Stimulated activated CD8-positive, alpha-beta memory T cell treated with anti-CD3 and anti-CD28 coated beads, Interleukin-7, amount 100 ng/mL, for 1 hour (primary cell): ENCODE measurements around the gene SORD.
"Not testable (repeated sequence)": the region's sequence is repeated elsewhere in the genome, so short reads cannot be mapped to it uniquely, and the experiment has no call there.

Experiments used
- DNase-seq, 2 donors: peaks; one replicate each; pipeline ENCODE4 v3.0.0-alpha.2; 2020; ENCODE audit warnings: low read depth in 2 of 2

The SORD gene

DNA sequence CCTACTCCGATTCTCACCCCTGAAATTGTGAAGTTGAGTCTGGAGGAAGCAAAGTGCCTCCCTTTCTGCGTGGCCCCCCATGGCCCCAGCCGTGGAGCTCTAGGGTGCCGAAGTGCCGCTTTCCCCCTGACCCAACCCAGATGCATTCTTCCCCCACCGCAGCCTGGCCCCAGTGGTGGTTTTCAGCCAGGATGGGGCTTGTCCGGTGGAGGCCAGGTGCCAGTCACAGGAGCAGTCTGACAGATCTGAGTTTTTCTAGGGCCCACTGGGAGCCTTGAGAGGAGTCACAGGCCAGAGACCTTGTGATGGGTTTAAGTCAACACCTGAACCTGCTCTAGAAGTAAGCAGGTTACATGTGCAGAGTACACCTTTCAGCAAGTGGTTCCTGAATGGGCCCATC is 39.3 kb downstream of the SORD start:
- not testable (repeated sequence) for DNase-seq

DNA sequence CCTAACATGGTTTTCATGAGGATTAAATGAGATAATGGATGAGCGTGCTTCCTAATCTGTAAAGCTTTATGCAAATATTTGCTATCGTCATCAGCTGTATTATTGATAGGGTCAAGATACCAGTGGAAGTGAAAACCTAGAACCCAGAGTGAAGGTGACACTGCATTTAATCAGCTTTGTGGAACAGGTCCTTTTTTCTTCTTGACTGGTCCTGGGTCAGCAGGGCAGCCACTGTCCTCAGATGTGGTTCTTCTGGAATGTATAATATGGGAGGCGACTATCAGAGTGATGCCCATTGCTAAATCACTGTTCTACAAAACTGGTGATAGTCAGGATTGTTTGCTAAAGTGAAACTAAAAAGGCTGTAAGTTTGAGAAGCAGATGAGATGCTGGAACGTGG is 41.4 kb downstream of the SORD start:
- no peak for DNase-seq

DNA sequence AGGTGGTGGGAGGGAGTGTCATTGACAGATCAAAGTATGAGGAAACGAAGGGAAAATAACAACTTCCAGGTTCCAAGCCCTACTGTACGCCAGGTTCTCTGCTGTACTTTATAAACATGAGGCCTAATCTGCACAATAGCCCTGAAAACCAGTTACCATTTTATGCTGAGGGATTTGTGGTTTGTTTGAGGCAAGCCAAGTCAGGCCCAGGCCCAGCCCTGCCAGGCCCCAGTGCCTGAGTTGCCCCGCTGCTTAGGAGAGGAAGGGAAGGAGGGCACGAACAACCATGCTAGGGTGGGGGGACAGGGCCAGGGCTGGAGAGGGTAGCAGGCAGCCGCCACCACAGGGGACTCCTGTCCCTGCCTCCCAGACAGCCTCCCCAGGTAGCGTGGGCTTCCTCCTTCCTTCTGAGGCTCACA is 47.0 kb downstream of the SORD start:
- DNase-seq, result not testable (repeated sequence)

DNA sequence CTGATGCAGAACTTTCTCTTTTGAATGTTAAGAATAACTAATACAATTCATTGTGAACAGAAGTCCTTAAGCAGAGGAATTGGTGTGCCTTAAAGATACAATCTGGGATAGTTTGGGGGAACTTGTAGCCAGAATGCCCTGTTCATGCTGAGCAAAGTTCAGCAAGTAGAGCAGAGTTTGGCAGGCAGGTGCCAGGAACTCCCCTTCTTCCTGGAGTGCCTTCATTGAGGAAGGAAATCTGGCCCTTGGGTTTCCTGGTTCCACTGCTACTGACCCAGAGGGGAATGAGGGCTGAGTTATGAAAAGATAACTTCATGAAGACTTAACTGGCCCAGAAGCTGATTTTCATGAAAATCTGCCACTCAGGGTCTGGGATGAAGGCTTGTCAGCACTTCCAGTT is 50.6 kb downstream of the SORD start:
- not testable (repeated sequence) for DNase-seq

DNA sequence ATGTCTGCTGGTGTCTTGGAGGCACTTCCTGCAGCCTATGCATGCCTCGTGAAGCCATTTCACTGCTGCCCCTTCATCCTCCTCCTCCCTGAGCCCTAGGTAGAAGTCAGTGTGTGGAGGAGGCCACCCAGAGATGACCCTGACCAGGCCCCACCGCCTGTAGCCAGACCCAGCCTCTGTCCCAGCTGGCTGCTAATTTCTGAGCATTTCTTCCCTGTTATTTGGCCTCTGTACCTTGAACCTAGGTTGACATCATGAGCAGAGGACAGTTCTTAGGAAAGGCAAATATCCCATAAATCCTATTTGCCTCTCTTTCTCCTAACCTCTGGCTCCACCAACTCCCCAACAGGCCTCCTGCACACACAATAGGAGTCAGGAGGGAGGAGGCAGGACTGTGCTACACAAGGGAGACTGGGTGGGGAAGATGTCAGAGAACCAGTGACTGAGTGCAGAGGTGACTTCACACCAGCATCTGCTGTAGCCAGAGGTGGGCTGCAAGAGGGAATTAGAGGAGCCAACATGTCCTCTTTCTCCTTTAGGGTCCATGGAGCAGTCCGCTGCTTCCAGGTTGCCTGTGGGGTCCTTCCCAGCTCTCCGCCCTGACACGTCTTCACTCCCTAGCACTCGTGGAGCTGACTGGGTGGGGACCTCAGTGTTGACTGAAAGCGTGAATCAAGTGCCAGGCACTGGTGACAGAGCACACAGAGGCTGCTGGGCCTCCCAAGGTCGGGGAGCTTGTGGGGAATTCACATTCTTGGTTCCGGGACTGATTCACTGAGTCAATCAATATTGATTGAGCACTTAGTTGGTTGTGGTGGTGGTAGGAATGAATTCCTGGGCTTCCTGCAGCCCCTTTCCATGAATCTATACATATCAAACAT is 52.7 kb downstream of the SORD start:
- DNase-seq, result not testable (repeated sequence)

DNA sequence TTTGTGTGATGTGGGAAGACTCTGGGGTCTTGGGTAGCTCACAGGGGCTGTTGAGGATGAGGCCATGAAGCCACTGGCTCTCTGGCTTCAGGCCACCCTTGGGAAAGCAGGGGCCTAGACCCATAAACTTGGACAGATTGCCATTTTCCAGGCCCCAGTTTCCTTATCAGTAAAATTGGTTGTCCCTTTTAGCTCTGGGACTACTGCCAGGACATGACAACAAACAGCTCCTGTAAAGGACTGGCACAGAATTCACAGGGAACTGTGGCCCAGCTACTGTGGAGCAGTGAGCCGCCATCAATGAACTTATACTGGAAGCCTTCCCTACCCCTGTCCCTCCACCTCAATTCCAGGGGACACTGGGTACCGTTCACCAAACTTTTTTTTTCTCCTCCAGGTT is 54.4 kb downstream of the SORD start:
- not testable (repeated sequence) for DNase-seq

DNA sequence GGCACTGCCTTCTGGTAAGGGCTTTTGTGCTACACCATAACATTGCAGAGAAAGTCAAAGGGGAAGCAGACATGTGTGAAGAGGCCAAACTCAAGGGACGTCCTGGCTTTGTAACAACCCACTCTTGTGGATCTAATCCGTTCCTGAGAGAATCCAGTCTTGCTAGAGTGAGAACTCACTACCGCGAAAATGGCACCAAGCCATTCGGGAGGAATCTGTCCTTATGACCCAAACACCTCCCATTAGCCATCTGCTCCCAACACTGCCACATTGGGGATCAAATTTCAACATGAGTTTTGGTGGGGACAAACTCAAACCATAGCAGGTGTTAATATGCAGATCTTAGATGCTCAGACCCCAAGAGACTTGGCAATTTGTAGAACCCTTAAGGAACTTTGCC is 56.2 kb downstream of the SORD start:
- not testable (repeated sequence) for DNase-seq

DNA sequence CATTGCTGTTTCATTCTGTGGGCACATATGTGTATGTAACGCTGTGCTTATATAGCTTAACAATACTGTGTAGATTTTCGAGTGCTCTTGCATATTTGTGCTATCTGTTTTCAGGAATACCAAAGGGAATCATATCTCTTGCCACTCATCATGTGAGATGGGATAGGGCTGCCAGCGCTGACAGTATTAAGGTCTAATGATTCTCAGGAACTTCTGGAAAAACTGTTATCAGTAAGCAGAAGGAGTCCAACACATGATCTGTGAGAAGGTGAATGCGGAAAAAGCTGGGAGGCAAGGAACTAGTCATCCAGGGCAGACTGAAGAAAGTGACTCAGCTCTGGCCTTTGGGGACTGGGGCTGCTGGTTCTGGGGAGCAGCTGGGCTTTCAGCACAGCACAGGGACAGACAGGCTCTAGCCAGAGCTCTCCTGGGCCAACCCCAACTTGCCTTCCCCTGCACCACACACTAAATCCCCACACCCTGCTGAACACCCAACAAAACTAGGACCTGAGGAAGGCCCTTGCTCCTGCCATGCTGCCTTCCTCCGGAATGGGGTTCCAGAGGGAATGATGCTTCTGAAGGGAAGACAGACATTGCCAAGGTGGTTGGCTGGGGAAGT is 56.7 kb downstream of the SORD start:
- DNase-seq, result not testable (repeated sequence)

DNA sequence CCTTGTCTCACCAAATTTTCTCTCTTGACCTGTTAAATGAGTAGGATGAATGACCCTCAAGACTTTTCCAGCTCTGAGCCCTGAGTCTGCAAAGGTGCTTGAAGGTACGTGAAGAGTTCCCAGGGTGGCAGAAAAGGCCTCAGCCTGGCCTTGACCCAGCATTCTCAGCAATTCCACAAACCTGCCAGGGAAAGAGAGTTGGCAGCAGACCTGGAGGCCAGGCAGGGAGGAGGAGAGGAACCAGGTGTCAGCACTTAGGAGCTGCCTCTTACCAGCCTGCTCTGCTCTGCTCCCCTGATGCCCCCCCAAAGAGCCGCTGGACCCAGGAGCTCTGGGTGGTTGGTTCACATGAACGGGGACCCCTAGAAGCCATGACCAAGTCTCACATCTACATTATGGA is 57.6 kb downstream of the SORD start:
- not testable (repeated sequence) for DNase-seq

DNA sequence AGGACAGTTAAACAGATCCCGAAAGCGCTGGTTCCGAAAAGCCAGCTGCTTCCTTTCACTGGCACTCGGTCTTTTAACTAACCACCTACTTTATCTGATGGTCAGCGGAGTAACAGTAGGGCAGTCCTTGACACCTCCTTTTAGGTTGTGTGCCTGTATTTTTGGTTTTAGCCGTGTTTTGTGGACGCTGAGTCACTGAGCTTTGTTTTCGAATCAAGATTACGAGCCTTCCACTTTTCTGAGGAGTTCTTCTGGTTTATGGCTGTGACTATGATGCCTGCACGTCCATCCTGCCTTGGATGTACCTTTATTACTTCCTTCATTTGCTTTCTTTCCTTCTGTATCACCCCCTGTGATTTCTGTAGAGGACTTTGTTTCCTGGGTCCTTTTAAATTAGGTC is 59.4 kb downstream of the SORD start:
- DNase-seq, result not testable (repeated sequence)

DNA sequence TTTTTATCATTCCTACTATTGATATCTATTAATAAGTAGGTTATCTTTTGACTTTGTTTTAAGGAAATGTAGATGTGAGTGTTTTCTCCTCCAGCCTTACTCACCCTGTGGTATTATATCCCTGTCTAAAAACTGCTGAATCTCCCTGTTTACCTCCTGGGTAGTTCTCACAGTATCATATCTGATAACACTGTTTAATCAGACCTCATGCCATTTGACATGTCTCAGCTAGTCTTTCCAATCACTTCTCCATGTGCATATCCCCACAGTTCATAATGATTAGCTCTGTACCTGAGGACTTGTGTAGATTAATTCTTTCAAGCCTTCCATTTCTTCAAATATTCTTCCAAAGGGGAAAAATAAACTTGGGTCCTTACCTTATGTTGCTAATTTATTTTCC is 60.2 kb downstream of the SORD start:
- no peak for DNase-seq

DNA sequence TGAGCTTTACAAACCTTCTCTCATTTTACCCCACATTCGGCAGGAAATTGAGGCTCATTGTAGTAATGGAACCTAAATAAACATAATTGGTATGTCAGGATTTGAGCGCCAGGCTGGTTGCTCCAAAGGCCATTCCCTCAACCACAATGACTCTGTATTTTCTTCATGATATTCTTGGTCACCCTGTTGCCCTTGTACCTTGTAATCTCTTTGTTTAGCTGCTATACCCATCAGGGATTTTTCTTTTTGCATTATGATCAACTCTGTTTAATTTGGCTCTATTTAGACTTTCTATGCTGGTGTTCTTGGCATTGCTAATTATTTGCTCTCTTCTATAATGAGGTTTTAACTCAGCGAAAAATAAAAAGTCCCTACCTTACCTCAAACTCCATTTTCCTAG is 61.2 kb downstream of the SORD start:
- no peak for DNase-seq

DNA sequence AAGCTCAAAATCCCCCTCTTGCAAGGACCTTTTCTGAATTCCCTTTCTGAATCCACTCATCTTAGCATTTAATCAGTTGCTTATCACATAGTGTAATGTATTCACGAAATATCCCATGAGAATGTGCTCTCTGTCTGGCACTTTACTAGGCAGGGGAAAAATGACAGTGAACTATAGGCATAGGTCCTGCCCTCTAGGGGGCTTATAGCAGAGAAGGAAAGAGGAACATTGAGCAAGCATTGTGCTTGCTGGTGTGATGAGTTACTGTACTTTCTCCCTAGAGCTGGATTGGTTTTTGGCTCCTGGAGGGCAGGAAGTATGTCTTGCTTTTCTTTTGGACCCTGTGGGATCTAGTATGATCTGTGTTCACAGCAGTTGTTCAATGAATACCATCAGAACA is 64.5 kb downstream of the SORD start:
- no peak for DNase-seq

DNA sequence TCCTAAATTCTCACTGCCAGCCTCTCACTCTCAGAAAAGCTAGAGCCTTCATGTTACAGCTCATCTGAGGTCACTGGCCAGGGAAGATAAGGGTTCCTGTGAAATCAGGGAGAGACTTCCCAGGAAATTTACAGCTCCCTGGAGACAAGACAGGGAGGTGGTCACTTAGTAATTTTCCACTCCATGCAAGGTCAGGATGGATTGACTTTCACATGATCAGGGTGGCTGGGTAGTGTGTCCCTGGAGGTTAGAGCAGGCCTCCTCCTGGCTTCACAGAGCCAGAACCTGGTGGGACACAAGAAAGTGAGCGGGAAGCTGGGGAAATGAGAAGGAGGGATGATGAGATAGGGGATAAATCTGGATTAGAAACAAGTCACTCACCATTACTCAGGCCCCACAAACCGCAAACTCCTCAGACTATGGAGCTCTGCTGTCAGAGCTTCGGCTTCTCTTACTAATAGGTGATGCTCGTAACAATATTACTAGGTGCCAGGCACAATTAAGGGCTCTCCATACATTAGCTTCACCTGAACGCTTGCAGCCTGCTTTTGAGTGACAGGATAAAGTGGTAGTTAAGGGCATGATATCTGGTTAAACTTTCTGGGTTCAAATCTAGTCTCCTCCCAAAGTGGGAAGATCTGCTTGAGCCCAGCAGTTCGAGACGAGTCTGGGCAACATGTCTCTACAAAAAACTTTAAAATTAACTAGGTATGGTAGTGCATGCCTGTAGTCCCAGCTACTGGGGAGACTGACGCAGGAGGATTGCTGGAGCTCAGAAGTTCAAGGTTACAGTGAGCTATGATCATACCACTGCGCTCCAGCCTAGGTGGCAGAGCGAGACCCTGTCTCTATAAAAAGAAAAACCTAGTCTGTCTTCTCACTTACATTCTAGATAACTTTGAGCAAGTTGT is 66.1 kb downstream of the SORD start:
- DNase-seq, result no peak

DNA sequence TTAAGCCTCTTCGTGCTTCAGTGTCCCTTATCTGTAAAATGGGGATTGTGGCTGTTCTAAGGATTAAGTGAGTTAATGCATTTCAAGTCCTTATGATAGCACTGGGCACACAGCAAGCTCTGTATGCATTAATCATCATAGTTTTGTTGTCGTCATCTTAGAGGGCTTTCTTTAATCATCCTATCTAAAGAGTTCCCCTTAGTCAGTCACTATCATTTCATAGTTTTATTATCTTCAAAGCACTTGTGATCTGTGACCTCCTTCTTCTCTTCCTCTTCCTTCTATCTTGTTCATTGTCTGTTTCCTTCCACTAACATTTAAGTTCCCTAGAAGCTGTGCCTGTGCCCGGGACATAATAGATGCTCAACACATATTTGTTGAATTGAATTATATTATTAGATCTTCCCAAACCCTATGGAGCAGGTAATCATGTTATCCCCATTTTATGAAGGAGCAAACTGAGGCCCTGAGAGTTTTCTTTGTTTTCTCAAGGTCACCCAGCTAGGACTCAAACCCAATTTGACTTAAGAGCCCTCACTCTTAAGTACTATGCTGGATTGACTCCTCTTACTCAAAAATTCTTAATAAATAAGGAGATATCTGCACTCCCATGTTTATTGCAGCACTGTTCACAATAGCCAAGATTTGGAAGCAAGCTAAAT is 66.8 kb downstream of the SORD start:
- no peak for DNase-seq

DNA sequence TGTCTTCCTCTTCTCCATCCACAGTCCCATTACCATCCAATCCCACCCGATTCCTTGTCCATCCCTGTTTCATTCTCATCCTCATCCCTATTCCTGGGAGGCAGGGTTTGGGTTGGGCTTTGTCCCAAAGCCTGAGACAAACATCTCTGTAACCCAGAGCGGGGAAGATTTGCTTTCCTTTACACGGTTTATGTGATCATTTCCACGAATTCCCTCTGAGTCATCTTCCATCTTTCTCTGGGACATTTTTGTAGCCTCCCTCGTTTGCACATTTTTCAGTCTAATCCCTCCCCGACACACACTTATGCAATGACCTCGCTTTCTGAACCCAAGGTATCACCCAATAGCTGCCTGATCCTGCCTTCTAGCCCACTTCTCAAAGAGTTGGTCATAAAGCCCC is 68.2 kb downstream of the SORD start:
- DNase-seq, result no peak

DNA sequence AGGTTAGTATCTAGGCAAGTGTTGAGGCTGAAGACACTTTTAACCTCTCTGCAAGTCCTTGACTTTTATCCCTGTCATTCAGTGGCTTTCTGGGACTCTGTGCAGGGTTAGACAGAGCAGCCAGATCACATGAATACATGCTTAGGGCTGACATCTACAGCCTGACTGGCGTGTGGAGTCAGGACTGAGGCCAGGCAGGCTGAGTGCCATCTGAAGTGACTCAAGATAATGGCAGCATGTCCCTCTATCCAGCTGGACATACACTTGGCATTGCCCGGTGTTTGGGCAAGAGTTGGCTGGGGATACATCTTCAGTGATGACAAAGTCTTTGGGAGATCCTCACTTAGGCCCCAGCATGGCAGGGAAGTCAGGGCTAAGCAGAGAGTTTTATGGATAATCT is 68.6 kb downstream of the SORD start:
- no peak for DNase-seq

DNA sequence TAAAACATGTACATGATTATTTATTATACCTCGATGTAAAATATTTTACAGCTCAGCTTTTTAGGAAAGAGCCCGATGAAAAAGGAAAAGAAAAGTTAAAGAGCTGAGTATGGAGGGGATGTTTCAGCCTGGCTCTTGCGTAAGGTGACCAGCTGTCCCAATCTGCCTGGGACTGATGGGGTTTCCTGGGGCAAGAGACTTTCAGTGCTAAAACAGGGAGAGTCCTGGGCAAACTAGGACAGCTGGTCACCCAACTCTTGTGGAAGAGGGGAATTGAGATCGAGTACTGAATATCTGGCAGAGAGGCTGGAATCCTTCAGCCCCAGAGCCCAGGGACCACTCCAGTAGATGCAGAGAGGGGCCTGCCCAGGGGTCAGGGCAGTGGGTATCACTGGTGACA is 70.0 kb downstream of the SORD start:
- no peak for DNase-seq

DNA sequence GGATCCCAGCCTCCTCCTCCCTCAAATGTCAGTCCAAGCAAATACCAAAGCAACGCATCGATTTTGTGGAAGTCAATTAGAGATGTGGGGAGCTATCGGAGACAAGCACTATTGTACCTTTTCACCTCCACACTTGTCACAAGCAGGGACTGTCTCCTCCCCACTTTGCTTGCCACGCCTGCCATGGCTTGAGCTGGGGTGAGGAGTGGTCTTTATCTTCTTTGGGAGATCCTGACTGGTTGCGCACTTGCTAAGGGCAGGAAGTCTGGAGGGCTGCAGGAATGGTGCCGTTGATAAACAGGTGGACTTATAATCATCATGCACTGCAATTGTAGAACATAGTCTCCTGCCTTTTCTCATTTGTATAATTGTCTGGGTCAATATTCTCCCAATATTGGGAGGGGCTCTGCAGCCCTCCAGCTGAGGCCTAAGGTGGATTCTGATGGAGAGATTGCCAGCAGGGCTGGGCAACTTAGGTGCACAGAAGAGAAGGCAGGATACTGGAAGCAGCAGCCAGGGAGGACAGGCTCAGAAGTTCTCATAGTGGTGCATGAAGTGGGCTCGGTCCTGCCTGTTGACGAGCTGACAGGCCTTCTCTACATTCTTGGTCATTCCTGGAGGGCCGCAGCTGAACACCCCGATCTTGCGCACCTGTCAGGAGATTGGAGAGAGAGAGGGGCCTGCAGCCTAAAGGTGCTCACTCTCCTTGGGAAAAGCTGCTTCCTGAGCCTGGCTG is 70.8 kb downstream of the SORD start:
- no peak for DNase-seq

DNA sequence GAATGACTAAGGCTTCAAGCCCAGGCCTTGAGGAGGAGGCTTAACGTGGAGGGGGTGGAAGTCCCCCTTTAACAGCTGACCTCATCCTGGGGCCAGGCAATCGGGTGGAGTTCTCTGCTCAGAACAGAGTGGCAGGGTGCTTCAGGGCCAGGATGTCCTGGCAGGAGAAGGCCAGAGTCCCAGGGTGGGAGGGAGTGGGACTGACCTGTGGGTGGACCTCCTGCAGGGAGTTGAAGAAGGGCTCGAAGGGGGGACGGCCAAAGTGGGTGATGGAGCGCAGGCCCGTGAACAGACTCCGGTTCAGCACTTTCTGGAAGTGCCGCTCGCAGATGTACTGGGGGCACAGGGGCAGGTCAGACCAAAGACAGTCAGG is 71.3 kb downstream of the SORD start:
- DNase-seq, result no peak

DNA sequence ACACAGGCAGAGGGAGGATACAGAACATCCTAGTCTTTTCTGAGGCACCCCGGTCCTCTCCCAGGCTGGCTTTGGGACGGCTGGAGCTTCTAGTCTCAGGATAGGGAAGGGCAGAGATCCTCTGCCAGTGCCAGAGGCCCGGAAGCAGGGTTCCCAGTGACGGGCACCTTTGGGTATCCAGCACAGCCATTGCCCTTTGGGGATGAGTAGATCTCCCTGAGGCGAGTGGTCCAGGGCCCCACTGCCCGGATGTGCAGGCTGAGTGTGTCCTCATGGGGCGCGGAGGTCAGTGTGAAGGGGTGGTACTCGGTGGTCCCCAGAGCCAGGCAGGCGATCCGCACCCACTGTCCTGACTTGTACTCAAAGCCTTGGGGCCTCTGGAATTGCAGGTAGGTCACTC is 72.7 kb downstream of the SORD start:
- no peak for DNase-seq
